ENCODE measurements around the gene ELF2.

GRCh38 chr4:139011225-139011950 lies 165.6 kb downstream of the ELF2 start:
- TF ChIP-seq ZNF324 (tag by site-specific recombination; IDR thresholded peaks at IDR 0.05) (no peak), YY1 (tag by site-specific recombination; IDR thresholded peaks at IDR 0.05) (no peak), ZNF354C (tag by site-specific recombination; IDR thresholded peaks at IDR 0.05; ENCODE audit: borderline replicate concordance, low read depth) (no peak), ZBTB7A (tag by site-specific recombination; IDR thresholded peaks at IDR 0.05; ENCODE audit: low read depth) (no peak), ZNF274 (IDR thresholded peaks at IDR 0.05; ENCODE audit: low read length) (no peak), ZNF274 (tag by site-specific recombination; IDR thresholded peaks at IDR 0.05; ENCODE audit: borderline replicate concordance) (no peak)
- TF ChIP-seq, protein P1, sequence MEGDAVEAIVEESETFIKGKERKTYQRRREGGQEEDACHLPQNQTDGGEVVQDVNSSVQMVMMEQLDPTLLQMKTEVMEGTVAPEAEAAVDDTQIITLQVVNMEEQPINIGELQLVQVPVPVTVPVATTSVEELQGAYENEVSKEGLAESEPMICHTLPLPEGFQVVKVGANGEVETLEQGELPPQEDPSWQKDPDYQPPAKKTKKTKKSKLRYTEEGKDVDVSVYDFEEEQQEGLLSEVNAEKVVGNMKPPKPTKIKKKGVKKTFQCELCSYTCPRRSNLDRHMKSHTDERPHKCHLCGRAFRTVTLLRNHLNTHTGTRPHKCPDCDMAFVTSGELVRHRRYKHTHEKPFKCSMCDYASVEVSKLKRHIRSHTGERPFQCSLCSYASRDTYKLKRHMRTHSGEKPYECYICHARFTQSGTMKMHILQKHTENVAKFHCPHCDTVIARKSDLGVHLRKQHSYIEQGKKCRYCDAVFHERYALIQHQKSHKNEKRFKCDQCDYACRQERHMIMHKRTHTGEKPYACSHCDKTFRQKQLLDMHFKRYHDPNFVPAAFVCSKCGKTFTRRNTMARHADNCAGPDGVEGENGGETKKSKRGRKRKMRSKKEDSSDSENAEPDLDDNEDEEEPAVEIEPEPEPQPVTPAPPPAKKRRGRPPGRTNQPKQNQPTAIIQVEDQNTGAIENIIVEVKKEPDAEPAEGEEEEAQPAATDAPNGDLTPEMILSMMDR (tag by site-specific recombination; IDR thresholded peaks at IDR 0.05) = no peak
- TF ChIP-seq, protein P2, sequence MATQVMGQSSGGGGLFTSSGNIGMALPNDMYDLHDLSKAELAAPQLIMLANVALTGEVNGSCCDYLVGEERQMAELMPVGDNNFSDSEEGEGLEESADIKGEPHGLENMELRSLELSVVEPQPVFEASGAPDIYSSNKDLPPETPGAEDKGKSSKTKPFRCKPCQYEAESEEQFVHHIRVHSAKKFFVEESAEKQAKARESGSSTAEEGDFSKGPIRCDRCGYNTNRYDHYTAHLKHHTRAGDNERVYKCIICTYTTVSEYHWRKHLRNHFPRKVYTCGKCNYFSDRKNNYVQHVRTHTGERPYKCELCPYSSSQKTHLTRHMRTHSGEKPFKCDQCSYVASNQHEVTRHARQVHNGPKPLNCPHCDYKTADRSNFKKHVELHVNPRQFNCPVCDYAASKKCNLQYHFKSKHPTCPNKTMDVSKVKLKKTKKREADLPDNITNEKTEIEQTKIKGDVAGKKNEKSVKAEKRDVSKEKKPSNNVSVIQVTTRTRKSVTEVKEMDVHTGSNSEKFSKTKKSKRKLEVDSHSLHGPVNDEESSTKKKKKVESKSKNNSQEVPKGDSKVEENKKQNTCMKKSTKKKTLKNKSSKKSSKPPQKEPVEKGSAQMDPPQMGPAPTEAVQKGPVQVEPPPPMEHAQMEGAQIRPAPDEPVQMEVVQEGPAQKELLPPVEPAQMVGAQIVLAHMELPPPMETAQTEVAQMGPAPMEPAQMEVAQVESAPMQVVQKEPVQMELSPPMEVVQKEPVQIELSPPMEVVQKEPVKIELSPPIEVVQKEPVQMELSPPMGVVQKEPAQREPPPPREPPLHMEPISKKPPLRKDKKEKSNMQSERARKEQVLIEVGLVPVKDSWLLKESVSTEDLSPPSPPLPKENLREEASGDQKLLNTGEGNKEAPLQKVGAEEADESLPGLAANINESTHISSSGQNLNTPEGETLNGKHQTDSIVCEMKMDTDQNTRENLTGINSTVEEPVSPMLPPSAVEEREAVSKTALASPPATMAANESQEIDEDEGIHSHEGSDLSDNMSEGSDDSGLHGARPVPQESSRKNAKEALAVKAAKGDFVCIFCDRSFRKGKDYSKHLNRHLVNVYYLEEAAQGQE (tag by site-specific recombination; IDR thresholded peaks at IDR 0.05) = no peak
- TF ChIP-seq, protein P3, sequence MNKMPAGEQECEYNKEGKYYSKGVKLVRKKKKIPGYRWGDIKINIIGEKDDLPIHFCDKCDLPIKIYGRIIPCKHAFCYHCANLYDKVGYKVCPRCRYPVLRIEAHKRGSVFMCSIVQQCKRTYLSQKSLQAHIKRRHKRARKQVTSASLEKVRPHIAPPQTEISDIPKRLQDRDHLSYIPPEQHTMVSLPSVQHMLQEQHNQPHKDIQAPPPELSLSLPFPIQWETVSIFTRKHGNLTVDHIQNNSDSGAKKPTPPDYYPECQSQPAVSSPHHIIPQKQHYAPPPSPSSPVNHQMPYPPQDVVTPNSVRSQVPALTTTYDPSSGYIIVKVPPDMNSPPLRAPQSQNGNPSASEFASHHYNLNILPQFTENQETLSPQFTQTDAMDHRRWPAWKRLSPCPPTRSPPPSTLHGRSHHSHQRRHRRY (tag by site-specific recombination; IDR thresholded peaks at IDR 0.05) = no peak
